ENCODE results near the gene ZNF362. TPM values are rescaled to one million over a fixed set of nuclear protein-coding genes. Genes with fewer than 3 reads are reported as not detected.

Gene ZNF362
- total RNA-seq, 3 donors from 2014 or later (not counting 1 experiment from before 2014, with no cell fraction given): 34.7 to 39.1 (median 38.3) TPM

DNA sequence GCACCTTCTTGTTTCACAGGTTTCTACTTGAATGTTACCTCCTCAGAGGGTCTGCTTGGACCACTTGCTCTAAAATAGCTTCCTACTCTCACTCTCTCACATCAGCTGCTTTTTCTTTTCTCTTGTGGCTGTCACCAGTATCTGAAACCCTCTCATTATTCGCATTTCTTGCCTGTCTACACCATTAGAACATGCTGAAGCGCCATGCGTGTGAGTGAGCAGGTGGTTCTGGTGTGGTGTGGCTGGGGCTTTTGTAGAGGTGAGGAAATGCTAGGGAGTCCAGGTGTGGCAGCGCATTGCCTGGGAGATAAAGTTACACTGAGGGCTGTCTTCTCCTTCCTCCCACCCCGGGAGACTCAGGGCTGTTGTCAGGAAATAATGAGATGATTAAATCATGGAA lies 4.1 kb downstream of the ZNF362 start:
- no peaks in the 10 kb centered on the region for H3K36me3 Mint-ChIP-seq
- no peak overlapping the region for H3K4me3 ChIP-seq (ENCODE audit: low read length)
- H3K36me3 ChIP-seq (ENCODE audit: control insufficient read depth, insufficient read depth, low read length): peaks cover 4% of the 10 kb centered on the region
- no peaks in the 10 kb centered on the region for H3K27me3 ChIP-seq (ENCODE audit: control insufficient read depth, insufficient read depth, low read length)
- DNase-seq: no peak
- H3K4me1 Mint-ChIP-seq: peaks cover 41 to 65% of the 10 kb centered on the region in 2 donors
- TF ChIP-seq, protein P1, sequence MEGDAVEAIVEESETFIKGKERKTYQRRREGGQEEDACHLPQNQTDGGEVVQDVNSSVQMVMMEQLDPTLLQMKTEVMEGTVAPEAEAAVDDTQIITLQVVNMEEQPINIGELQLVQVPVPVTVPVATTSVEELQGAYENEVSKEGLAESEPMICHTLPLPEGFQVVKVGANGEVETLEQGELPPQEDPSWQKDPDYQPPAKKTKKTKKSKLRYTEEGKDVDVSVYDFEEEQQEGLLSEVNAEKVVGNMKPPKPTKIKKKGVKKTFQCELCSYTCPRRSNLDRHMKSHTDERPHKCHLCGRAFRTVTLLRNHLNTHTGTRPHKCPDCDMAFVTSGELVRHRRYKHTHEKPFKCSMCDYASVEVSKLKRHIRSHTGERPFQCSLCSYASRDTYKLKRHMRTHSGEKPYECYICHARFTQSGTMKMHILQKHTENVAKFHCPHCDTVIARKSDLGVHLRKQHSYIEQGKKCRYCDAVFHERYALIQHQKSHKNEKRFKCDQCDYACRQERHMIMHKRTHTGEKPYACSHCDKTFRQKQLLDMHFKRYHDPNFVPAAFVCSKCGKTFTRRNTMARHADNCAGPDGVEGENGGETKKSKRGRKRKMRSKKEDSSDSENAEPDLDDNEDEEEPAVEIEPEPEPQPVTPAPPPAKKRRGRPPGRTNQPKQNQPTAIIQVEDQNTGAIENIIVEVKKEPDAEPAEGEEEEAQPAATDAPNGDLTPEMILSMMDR (IDR thresholded peaks at IDR 0.05): no peak
- no peaks in the 10 kb centered on the region for H3K27me3 Mint-ChIP-seq (ENCODE audit: low read depth in 2 of 2)
- no peaks in the 10 kb centered on the region for H3K9me3 Mint-ChIP-seq
- H3K27ac Mint-ChIP-seq: peak overlapping the region; percentile 2 to 75
- no peak overlapping the region for H3K4me3 Mint-ChIP-seq
- intact Hi-C loops (cut with micrococcal nuclease): no loop called here
- no peak for ATAC-seq
- 89% methylated on average over 4 of the region's 5 CpGs for WGBS (ENCODE audit: insufficient coverage)
- no peaks in the 10 kb centered on the region for H3K9me3 ChIP-seq (ENCODE audit: control insufficient read depth, insufficient read depth, low read length)
- no peak overlapping the region for H3K27ac ChIP-seq (ENCODE audit: low read length)
- peaks cover 26% of the 10 kb centered on the region for H3K4me1 ChIP-seq (ENCODE audit: control insufficient read depth, insufficient read depth, low read length)

GRCh38 chr1:33261344-33261743 lies 5.1 kb downstream of the ZNF362 start:
- Histone ChIP-seq H3K4me1 (ENCODE audit: control insufficient read depth, insufficient read depth, low read length) (peaks cover 24% of the 10 kb centered on the region), H3K9me3 (ENCODE audit: control insufficient read depth, insufficient read depth, low read length) (no peaks in the 10 kb centered on the region), H3K36me3 (ENCODE audit: control insufficient read depth, insufficient read depth, low read length) (peaks cover 4% of the 10 kb centered on the region), H3K27me3 (ENCODE audit: control insufficient read depth, insufficient read depth, low read length) (no peaks in the 10 kb centered on the region), H3K4me3 (ENCODE audit: low read length) (no peak overlapping the region), H3K27ac (ENCODE audit: low read length) (no peak overlapping the region)
- Mint-ChIP-seq H3K27ac (peak overlapping the region in 1 of 2 donors; percentile 42), H3K4me1 (peaks cover 41 to 70% of the 10 kb centered on the region in 2 donors), H3K9me3 (no peaks in the 10 kb centered on the region), H3K27me3 (ENCODE audit: low read depth in 2 of 2) (no peaks in the 10 kb centered on the region), H3K4me3 (no peak overlapping the region), H3K36me3 (no peaks in the 10 kb centered on the region)
- no peak for ATAC-seq
- no peak for DNase-seq
- TF ChIP-seq, protein P1 (IDR thresholded peaks at IDR 0.05): no peak
- 85% methylated on average over 7 of the region's 7 CpGs for WGBS (ENCODE audit: insufficient coverage)
- intact Hi-C loops (cut with micrococcal nuclease): no loop called here

DNA sequence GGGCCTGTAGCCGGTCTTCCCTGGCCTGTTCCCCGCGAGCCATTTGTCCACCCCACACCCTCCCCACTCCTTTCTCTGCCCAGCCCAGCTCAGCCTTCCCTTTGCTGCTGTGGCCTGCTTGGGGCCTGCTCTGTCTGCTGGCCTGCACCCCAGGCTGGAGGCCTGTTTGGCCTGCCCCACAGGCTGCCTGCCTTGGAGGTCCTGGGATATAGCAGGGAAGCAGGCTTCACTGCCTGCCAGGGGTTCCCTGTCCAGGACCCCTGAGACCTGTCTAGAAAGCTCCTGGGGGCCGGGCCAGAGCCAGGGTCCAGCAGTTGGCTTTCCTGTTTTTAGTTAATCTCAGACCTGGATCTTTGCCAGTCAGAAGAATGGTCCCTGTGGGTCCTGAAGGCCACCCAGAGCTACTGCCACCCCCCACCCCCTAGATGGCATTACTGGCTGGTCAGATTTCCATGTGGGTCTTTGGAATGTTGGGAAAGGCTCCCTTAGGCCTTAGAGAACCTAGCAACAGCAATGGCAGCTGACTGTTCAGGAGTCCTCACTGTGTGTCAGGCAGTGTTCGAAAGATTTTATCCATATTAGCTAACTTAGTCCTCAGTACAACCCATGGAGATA lies 7.7 kb downstream of the ZNF362 start:
- DNase-seq: no peak
- no peak for ATAC-seq
- intact Hi-C loops (cut with micrococcal nuclease): no loop called here
- TF ChIP-seq, protein P1 (IDR thresholded peaks at IDR 0.05): no peak
- no peak overlapping the region for H3K4me3 ChIP-seq (ENCODE audit: low read length)
- no peak overlapping the region for H3K27ac ChIP-seq (ENCODE audit: low read length)
- peaks cover 2% of the 10 kb centered on the region for H3K4me1 ChIP-seq (ENCODE audit: control insufficient read depth, insufficient read depth, low read length)
- H3K36me3 ChIP-seq (ENCODE audit: control insufficient read depth, insufficient read depth, low read length): peaks cover 4% of the 10 kb centered on the region
- H3K27me3 Mint-ChIP-seq (ENCODE audit: low read depth in 2 of 2): no peaks in the 10 kb centered on the region
- H3K27me3 ChIP-seq (ENCODE audit: control insufficient read depth, insufficient read depth, low read length): no peaks in the 10 kb centered on the region
- H3K9me3 Mint-ChIP-seq: no peaks in the 10 kb centered on the region
- H3K4me3 Mint-ChIP-seq: no peak overlapping the region
- no peaks in the 10 kb centered on the region for H3K36me3 Mint-ChIP-seq
- peaks cover 40 to 65% of the 10 kb centered on the region in 2 donors for H3K4me1 Mint-ChIP-seq
- WGBS (ENCODE audit: insufficient coverage): 97% methylated on average over 5 of the region's 5 CpGs
- H3K9me3 ChIP-seq (ENCODE audit: control insufficient read depth, insufficient read depth, low read length): no peaks in the 10 kb centered on the region
- no peak overlapping the region for H3K27ac Mint-ChIP-seq
